Measurements from ENCODE around the gene ARHGAP23.

DNA sequence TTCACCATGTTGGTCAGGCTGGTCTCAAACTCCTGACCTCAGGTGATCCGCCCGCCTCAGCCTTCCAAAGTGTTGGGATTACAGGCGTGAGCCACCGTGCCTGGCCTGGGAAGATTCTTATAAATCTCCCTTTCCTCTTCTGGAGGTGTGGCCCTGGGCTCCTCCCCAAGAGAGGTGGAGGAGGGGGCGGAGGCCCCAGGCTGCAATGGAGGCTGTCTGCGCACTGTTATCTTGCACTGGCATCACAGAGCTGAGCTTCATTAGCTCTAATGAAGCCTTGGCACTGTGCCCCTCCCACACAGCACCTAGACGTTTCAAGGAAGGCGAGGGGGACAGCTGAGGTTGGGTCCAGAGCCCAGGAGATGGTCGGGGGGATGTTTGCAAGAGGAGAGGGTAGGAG is 7.5 kb downstream of the ARHGAP23 start:
- TF ChIP-seq, protein P1, sequence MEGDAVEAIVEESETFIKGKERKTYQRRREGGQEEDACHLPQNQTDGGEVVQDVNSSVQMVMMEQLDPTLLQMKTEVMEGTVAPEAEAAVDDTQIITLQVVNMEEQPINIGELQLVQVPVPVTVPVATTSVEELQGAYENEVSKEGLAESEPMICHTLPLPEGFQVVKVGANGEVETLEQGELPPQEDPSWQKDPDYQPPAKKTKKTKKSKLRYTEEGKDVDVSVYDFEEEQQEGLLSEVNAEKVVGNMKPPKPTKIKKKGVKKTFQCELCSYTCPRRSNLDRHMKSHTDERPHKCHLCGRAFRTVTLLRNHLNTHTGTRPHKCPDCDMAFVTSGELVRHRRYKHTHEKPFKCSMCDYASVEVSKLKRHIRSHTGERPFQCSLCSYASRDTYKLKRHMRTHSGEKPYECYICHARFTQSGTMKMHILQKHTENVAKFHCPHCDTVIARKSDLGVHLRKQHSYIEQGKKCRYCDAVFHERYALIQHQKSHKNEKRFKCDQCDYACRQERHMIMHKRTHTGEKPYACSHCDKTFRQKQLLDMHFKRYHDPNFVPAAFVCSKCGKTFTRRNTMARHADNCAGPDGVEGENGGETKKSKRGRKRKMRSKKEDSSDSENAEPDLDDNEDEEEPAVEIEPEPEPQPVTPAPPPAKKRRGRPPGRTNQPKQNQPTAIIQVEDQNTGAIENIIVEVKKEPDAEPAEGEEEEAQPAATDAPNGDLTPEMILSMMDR (IDR thresholded peaks at IDR 0.05; ENCODE audit: low read length), result no peak
- no peak for TF ChIP-seq EZH2 (IDR thresholded peaks at IDR 0.05; ENCODE audit: borderline replicate concordance, low read length)

Data from OCI-LY1 (cell line).